HG02642 (cell line): ENCODE results near the gene ACOT4.
"Not testable (repeated sequence)": the region's sequence is repeated elsewhere in the genome, so short reads cannot be mapped to it uniquely, and the experiment has no call there.

ENCODE experiments used
- ATAC-seq: cut with Tn5 transposase; IDR thresholded peaks from one replicate; pipeline ENCODE4 v1.9.1; 2021; ENCODE audit warnings: mild to moderate bottlenecking; ENCODE audit not compliant: unreplicated experiment, poor library complexity

The ACOT4 gene

DNA sequence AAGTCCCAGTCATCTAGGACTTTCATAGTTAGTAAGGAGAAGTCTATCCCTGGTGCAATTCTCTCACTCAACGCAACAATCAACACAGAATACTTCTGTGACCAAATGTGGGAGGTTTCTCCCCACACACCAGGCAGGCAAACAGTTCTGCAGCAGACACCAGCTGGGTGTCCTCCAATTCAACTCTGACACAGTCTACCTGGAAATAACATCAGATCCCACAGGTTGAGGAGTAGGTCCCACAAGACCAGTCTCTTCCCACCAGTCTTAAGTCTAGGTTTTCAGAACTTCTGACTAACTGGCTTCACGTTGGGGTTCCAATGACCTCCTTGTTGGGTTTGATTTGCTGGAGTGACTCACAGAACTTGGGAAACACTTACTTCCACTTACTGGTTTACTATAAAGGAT, 35.5 kb downstream of the ACOT4 start:
- ATAC-seq, result no peak

DNA sequence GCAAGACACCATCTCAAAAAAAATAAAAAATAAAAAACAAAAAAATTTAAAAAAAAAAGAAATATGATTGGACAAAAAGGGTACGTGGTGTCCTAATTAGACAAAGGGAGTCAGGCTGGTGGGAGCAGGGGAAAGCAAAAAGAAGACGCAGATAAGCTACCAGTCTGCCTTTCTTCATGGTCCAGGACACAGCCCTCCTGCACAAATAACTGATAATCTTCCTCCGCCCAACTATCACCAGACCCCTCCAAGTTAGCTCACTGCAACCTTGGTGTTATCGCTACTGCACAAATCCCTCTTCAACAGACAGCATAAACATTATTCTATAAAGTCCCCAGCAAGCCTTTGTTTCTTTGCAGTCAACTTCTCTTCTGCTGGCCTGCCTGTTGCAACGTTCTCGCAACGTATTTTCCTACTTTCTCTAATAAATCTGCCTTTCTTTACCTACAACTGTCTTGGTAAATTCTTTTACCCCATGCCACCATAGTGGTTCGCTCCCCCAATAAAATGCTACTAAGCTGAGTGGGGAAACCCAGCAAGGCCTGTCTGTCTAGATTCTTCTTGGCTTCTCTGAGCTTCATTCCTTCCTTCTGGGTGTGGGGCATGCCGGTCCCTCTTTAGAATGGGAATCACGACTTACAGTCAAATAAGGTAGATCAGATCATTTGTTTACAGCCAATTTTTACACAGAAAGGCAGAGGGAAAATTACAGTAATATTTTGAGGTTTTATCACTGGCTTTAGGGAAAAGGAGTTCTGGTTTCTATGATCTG, 38.5 kb downstream of the ACOT4 start:
- ATAC-seq, result no peak

DNA sequence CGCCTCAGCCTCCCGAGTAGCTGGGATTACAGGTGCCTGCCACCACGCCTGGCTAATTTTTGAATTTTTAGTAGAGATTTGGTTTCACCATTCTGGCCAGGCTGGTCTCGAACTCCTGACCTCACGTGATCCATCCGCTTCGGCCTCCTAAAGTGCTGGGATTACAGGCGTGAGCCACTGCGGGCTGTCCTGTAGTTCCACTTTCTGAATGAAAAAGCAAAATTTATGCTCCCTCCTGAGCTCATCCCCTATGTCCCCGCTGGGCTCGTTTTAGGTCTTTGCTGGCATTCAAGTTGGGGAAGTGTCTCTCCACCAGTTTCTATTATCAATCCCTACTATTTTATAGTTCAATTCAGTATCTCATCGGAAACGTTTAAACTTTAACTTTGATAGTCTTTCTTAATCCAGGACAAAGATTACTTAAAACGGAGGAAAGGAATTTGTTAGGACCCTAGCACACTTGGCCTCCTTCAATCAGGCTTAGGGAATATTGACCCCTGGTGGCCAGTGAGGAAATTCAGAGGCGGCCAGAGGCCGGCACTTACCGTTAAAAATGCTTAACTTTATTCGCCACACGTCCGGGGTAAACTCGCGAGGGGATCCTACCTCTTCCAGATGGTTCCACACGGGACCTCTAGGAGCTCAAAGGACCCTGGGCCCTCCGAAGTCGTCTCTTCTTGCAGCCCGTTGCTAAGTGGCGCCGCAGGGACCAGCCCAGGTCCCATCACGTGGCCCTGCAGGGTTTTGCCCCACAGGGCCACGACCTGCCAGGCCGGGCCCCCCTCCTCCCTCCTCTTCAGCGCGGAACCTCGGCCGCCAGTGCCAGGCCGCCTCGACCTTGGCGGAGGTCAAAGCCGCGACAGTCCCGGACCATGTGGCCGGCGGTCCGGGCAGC, 41.7 kb downstream of the ACOT4 start:
- ATAC-seq, result peak; percentile 72

DNA sequence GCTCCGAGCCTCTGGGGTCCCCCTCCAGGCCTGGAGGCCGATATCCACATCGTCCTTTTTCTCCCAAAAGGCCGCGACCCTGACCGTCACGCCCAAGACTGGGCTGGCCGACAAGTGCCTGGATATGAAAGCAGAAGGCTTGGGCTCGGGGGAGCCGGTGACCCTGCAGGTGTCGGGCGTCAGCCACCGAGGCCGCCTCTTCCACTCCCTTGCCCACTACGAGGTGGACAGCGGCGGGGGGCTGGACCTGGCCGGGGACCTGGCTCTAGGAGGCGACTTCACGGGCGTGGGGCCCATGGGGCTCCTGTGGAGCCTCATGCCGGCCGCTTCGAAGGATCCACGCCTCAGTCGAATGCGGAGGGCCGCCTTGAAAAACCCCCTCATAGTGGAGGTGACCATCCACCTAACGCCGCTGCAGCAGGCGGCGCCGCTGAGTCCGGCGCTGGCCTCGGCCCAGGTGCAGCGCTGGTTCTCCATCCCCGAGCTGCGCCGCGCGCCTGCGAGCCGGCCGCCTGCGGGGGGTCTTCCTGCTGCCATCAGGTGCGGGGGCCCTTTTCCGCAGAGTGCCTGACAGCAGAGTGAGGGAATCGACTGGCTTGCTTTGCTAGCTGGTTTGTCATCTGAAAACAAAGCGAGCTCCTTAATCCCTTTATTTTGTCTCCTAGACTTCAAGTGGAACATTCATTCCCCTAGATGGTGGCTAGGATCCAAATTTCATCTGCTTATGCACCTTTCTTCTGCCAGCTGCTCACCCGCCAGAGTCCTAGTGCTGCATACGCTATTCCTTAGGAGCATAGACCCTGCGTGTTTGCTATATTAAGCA, 42.5 kb downstream of the ACOT4 start:
- ATAC-seq, result peak; percentile 34

DNA sequence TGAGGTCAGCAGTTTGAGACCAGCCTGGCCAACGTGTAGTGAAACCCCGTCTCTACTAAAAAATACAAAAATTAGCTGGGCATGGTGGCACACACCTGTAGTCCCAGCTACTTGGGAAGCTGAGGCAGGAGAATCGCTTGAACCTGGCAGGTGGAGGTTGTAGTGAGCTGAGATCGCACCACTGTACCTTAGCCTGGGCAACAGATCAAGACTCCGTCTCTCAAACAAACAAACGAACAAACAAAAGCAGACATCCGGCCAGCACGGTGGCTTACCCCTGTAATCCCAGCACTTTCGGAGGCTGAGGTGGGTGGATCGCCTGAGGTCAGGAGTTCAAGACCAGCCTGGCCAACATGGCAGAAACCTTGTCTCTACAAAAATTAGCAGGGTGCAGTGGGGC, 44.7 kb downstream of the ACOT4 start:
- ATAC-seq, result not testable (repeated sequence)

DNA sequence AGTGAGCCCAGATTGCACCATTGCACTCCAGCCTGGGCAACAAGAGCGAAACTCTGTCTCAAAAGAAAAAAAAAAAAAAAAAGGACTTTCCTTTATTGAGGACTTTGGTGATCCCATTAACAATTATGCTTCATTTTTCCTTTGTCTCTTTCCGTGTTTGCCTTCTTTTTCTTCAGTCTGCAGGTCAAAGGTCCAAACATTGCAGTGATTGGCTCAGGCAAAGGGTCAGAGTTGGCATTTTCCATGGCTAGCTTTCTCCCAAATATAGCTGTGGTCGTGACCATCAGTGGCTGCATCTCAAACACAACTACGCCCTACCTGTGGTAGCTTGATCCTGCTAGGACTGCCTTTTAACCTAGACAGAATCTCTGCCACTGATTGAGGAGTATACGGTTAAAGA, 46.2 kb downstream of the ACOT4 start:
- ATAC-seq, result no peak

DNA sequence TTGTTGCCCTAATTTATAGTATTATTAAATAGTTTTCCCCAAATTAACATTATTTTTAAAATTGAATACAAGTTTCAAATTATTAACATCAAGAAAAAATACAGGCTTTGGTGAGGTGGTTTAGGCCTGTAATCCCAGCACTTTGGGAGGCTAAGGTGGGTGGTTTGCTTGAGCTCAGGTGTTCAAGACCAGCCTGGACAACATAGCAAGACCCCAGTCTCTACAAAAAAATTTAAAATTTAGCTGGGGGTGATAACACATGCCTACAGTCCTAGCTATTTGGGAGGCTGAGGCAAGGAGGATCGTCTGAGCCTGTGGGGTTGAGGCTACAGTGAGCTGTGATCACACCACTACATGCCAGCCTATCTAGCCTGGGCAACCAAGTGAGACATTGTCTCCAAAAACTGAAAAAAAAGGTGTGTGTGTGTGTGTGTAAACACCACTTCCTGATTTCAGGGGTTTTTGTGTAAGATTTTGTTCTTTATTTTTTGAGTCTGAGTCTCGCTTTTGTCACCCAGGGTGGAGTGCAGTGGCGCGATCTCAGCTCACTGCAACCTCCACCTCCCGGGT, 49.2 kb downstream of the ACOT4 start:
- no peak for ATAC-seq

DNA sequence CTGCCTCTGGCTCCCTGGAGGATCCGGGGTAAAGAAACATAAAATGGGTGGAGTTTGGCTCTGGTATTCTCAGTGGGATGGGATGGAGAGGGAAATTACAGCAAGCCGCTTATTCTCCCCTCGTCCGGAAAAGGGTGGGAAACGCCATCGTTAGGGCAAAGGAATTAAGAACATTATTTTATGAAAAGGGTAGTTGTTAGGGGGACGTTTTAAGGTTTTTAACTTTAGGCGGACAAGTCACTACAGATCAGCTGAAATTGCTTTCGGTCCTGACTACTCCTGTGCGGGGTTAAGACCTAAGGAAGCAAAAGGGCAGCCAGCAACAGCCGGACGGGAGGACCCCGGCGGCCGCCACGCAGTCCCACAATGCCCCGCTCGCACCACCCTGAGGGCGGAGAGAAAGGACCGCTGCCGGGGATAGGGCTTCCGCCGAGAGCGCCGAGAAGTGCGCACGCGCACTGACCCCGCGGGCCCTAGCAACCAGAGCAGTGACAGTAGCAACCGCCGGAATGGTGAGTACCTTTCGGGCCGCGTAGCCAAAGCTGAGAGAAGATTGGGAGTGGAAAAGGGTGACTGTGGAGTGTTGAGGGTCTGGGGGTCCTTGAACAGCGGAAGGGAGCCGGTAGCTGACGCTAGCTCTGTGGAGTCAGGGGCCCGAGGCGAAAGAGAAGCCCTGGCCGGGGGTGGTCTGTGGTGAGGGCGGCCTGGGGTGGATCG, 53.0 kb downstream of the ACOT4 start, which contains the start of gene DNAL1:
Gene DNAL1, plus strand, starts transcription at position 456 of the 717 bp plus-strand sequence. Its CDS starts 54 bp downstream, at position 510.
- ATAC-seq, result peak; percentile 98

DNA sequence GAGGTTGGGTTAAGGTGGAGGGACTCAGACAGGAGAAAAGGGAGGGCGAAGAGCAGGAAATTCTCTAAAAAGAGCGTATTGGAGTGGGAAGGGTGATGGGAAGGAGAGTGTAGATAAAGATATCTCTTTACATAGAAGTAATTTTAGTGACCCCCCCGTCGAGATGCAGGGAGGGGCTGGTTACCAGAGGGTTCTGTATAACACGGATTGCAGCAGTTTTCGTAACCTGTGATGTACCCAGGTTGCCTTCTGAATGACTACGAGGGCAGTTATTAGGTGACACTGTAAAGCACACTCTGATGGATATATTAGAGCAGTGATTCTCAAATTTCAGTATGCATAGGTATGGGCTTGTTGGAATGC, 53.6 kb downstream of the ACOT4 start:
- no peak for ATAC-seq
